ENCODE results near the gene TK2. TPM values are rescaled to one million over a fixed set of nuclear protein-coding genes. Genes with fewer than 3 reads are reported as not detected.

TK2 gene
- total and polyA plus RNA-seq, 2 experiments from 2014 or later, result 1.8 to 4.2 TPM

DNA sequence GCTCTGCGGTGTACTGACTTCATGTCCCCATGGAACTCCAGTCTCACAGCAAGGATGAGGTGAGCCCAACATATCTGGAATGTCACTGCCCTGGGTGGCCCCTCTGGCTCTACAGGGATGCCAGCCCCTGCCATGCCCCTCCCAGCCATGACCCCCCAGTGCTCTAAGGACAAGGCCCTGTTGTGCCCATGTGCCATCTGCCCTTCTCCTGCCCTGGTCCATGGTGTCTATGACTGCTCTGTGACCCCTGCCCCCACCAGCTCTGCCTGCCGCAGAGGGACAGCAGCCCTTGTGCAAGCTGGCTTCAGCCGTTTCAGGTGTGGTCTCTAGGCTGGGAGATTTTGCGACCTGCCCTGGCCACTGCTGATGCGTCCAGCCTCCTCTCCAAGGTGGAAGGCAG, 40.3 kb downstream of the TK2 start (continued):
- TF ChIP-seq ETS1 (IDR thresholded peaks at IDR 0.05) (no peak), STAT1 (IDR thresholded peaks at IDR 0.05; ENCODE audit: unreplicated experiment) (no peak), JUNB (IDR thresholded peaks at IDR 0.05; ENCODE audit: unreplicated experiment) (no peak), EZH2phosphoT487 (IDR thresholded peaks at IDR 0.05; ENCODE audit: unreplicated experiment) (no peak), NANOG (IDR thresholded peaks at IDR 0.05; ENCODE audit: borderline replicate concordance) (no peak)
- TF ChIP-seq, protein P1, sequence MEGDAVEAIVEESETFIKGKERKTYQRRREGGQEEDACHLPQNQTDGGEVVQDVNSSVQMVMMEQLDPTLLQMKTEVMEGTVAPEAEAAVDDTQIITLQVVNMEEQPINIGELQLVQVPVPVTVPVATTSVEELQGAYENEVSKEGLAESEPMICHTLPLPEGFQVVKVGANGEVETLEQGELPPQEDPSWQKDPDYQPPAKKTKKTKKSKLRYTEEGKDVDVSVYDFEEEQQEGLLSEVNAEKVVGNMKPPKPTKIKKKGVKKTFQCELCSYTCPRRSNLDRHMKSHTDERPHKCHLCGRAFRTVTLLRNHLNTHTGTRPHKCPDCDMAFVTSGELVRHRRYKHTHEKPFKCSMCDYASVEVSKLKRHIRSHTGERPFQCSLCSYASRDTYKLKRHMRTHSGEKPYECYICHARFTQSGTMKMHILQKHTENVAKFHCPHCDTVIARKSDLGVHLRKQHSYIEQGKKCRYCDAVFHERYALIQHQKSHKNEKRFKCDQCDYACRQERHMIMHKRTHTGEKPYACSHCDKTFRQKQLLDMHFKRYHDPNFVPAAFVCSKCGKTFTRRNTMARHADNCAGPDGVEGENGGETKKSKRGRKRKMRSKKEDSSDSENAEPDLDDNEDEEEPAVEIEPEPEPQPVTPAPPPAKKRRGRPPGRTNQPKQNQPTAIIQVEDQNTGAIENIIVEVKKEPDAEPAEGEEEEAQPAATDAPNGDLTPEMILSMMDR (conservative IDR thresholded peaks at IDR 0.05; ENCODE audit: low read depth in 2 of 2), result no peak

GRCh38 chr16:66508914-66509496, 40.9 kb downstream of the TK2 start:
- H3K27ac Mint-ChIP-seq, result no peak overlapping the region
- peaks cover 6% of the 10 kb centered on the region for H3K27me3 Mint-ChIP-seq (ENCODE audit: insufficient read depth, low read depth, poor library complexity)
- Histone ChIP-seq H3K4me1 (ENCODE audit: insufficient read depth) (peaks cover 14% of the 10 kb centered on the region), H3K79me2 (replicated peaks; ENCODE audit: insufficient read depth) (no peaks in the 10 kb centered on the region), H3K27me3 (ENCODE audit: insufficient read depth) (no peaks in the 10 kb centered on the region), H3K36me3 (ENCODE audit: insufficient read depth) (no peaks in the 10 kb centered on the region), H3K4me3 (no peak overlapping the region), H2AFZ (no peak overlapping the region), H4K20me1 (replicated peaks; ENCODE audit: insufficient read depth) (no peaks in the 10 kb centered on the region), H3K9me2 (ENCODE audit: insufficient read depth) (no peaks in the 10 kb centered on the region), H3K4me2 (no peak overlapping the region), H3K27ac (ENCODE audit: low read depth) (no peak overlapping the region), H3F3A (replicated peaks; ENCODE audit: low read depth) (no peaks in the 10 kb centered on the region)
- H3K4me3 Mint-ChIP-seq, result no peak overlapping the region
- H3K36me3 Mint-ChIP-seq (ENCODE audit: low read depth), result peaks cover 8% of the 10 kb centered on the region; the same call in 2 of the 3 replicates
- ATAC-seq (no peak), DNase-seq (ENCODE audit: low spot score) (no peak)
- TF ChIP-seq POLR2AphosphoS5 (IDR thresholded peaks at IDR 0.05; ENCODE audit: low read depth) (no peak), REST (IDR thresholded peaks at IDR 0.05; ENCODE audit: unreplicated experiment) (no peak), JUNB (IDR thresholded peaks at IDR 0.05; ENCODE audit: unreplicated experiment) (no peak), EZH2 (IDR thresholded peaks at IDR 0.05; ENCODE audit: low read depth, unreplicated experiment) (no peak), STAT1 (IDR thresholded peaks at IDR 0.05; ENCODE audit: unreplicated experiment) (no peak)
- H3K9me3 Mint-ChIP-seq, result no peaks in the 10 kb centered on the region; the same call in 2 of the 3 replicates
- H3K4me1 Mint-ChIP-seq, result peaks cover 24% of the 10 kb centered on the region

All from GM23338 (cell line).